Kidney (tissue), 14 donors: Measurements from ENCODE around the gene ENTPD8. TPM values are rescaled to one million over a fixed set of nuclear protein-coding genes. Genes with fewer than 3 reads are reported as not detected.
A peak's percentile ranks its signal among the peaks of the same experiment; 100 is the strongest.

Experiments
- DNase-seq, 5 donors: peaks; one replicate each; pipeline ENCODE4 v3.0.0-alpha.2; 2013 to 2020
- FAIRE-seq: peaks from 2 replicates; lab custom pipeline; 2012; peaks lifted over from hg19 to GRCh38; lab: Jason Lieb, UNC
- H3K27ac ChIP-seq, 2 donors: one replicate each; pipeline ENCODE4 v1.7.0; 2013; ENCODE audit warnings: low read depth in 2 of 2, low read length in 2 of 2, inconsistent platforms in 1 of 2
- H3K27me3 ChIP-seq: one replicate; pipeline ENCODE4 v1.7.1; 2013; ENCODE audit warnings: low read length, inconsistent platforms; ENCODE audit not compliant: control insufficient read depth, insufficient read depth
- H3K36me3 ChIP-seq, 3 donors: one replicate each; pipeline versions ENCODE4 v1.7.0 to v1.7.1; 2013; ENCODE audit warnings: low read length in 3 of 3, control low read depth in 1 of 3, inconsistent platforms in 1 of 3; ENCODE audit not compliant: insufficient read depth in 3 of 3, control insufficient read depth in 2 of 3
- H3K4me1 ChIP-seq, 3 donors: one replicate each; pipeline versions ENCODE4 v1.7.0 to v1.7.1; 2013; ENCODE audit warnings: low read length in 3 of 3, inconsistent platforms in 1 of 3, low read depth in 1 of 3; ENCODE audit not compliant: control insufficient read depth in 2 of 3, insufficient read depth in 2 of 3
- H3K4me3 ChIP-seq, 3 donors: one replicate each; pipeline versions ENCODE4 v1.7.0 to v1.8.1; 2013; ENCODE audit warnings: low read length in 3 of 3, control low read depth in 1 of 3, inconsistent platforms in 1 of 3
- H3K9ac ChIP-seq, 3 donors: one replicate each; pipeline versions ENCODE4 v1.7.0 to v1.7.1; 2013; ENCODE audit warnings: low read length in 3 of 3, control low read depth in 1 of 3, inconsistent platforms in 1 of 3
- H3K9me3 ChIP-seq, 3 donors: one replicate each; pipeline versions ENCODE4 v1.7.0 to v1.7.1; 2013; ENCODE audit warnings: low read length in 3 of 3, control low read depth in 1 of 3, inconsistent platforms in 1 of 3; ENCODE audit not compliant: control insufficient read depth in 2 of 3, insufficient read depth in 1 of 3
- CTCF ChIP-seq: IDR thresholded peaks from 3 replicates; pipeline ENCODE4 v1.5.1; 2012; ENCODE audit warnings: mild to moderate bottlenecking, moderate library complexity, borderline replicate concordance; ENCODE audit not compliant: insufficient read depth; ENCODE audit errors: extremely low read depth
- intact Hi-C: fragments of 100-400 bp; cut with DNase I; formaldehyde crosslinking; loops from one replicate; pipeline ENCODE4 v1.11.1; 2022
- polyA plus RNA-seq: library from polyadenylated mRNA; stranded (reverse); fragments of 350-450 nt; fragmentation: Illumina TruSeq; extraction: RNeasy Lipid Tissue Mini Kit (QIAGEN cat#74804); gene quantifications from one replicate; pipeline ENCODE4 v1.2.3, GENCODE V29; 2014; ENCODE audit warnings: low read depth, low replicate concordance; ENCODE audit not compliant: insufficient read depth
- total RNA-seq: library from RNA; stranded (reverse); fragmentation: NEBNext Ultra II Directional; extraction: Animal tissue kit (Norgen Biotek cat#: 25700); gene quantifications from one replicate; pipeline ENCODE4 v1.2.1, GENCODE V29; 2021
- donor health status: control.
- donor health status: control.
- donor health status: control.
- donor health status: control.
- donor health status: control.
- donor health status: DM: yes; HTN: yes; CAD: no.
- donor health status: Normal renal cell carcinoma (clear cell type).

Gene ENTPD8
- total and polyA plus RNA-seq, 2 donors from 2014 or later = 5.0 to 5.2 TPM

GRCh38 chr9:137476856-137477255, 35.7 kb upstream of the ENTPD8 start:
- Histone ChIP-seq H3K36me3 (no peaks in the 10 kb centered on the region), H3K4me1 (no peaks in the 10 kb centered on the region), H3K4me3 (no peak overlapping the region), H3K9me3 (peaks cover 0 to 9% (median 5%) of the 10 kb centered on the region in 3 donors), H3K27me3 (no peaks in the 10 kb centered on the region), H3K9ac (no peak overlapping the region), H3K27ac (no peak overlapping the region)
- FAIRE-seq (no peak), DNase-seq (peak in 1 of 5 donors; percentile 55)
- intact Hi-C loops = no loop called here
- TF ChIP-seq CTCF = no peak

GRCh38 chr9:137475666-137476065, 34.5 kb upstream of the ENTPD8 start:
- TF ChIP-seq CTCF = no peak
- intact Hi-C loops = no loop called here
- Histone ChIP-seq H3K36me3 (no peaks in the 10 kb centered on the region), H3K4me3 (no peak overlapping the region), H3K4me1 (no peaks in the 10 kb centered on the region), H3K27ac (no peak overlapping the region), H3K9ac (no peak overlapping the region), H3K9me3 (peaks cover 0 to 9% (median 5%) of the 10 kb centered on the region in 3 donors), H3K27me3 (no peaks in the 10 kb centered on the region)
- DNase-seq (no peak), FAIRE-seq (no peak)

- H3K4me3 ChIP-seq = no peak overlapping the region
- TF ChIP-seq CTCF = no peak
- FAIRE-seq (no peak), DNase-seq (peak in 1 of 5 donors; percentile 39)
- H3K36me3 ChIP-seq = no peaks in the 10 kb centered on the region
- intact Hi-C loops = no loop called here
- H3K27ac ChIP-seq = no peak overlapping the region
- peaks cover 0 to 9% (median 5%) of the 10 kb centered on the region in 3 donors for H3K9me3 ChIP-seq
- no peaks in the 10 kb centered on the region for H3K4me1 ChIP-seq
- no peaks in the 10 kb centered on the region for H3K27me3 ChIP-seq
- no peak overlapping the region for H3K9ac ChIP-seq
These were observed 33.1 kb upstream of the ENTPD8 start for GRCh38 chr9:137474271-137474670.

- no peaks in the 10 kb centered on the region for H3K36me3 ChIP-seq
- FAIRE-seq = no peak
- no peaks in the 10 kb centered on the region for H3K27me3 ChIP-seq
- no peak for TF ChIP-seq CTCF
- H3K4me3 ChIP-seq = no peak overlapping the region
- H3K9me3 ChIP-seq = peaks cover 0 to 5% (median 2%) of the 10 kb centered on the region in 3 donors
- H3K9ac ChIP-seq = no peak overlapping the region
- peak in 1 of 5 donors; percentile 39 for DNase-seq
- H3K27ac ChIP-seq = no peak overlapping the region
- no peaks in the 10 kb centered on the region for H3K4me1 ChIP-seq
- intact Hi-C loops = no loop called here
These were observed 29.6 kb upstream of the ENTPD8 start for GRCh38 chr9:137470785-137471184.
